ENCODE data around the gene IPO5. TPM values are rescaled to one million over a fixed set of nuclear protein-coding genes. Genes with fewer than 3 reads are reported as not detected.

Gene IPO5
- total RNA-seq, result 153 and 154 TPM in 2 replicates

DNA sequence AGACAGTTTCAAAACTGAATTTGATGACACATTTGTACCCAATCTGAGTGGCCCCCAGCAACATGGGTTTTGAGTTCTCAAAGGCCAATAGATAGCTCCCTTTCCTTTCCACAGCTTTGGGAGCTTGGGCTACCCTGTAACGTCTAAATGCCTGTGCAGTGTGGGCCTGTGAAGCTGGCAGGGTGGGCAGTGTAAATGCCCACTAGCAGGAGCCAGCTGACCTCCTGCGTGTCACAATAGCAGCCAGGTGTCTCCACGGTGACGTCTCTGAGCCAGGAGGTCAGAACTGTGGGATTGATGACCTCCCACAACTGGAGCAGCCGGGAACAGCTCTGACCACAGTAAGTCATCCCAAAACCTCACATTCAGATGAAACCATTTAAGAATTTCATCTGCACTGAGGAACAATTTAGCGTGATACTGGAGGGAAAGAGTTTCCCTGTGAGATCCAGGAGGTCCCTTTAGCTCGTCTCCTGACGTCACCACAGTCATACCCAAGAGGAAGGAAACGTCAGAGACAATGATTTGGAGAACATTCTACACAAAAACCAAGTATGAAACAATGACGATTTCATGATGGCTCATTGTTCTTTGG is at the start of gene IPO5:
Gene IPO5, plus strand, starts transcription at position 300 of the 595 bp plus-strand sequence. CDS start 23,022 bp downstream, outside the sequence.

Other genes with a start within 250 kb of the IPO5 start
- gene FARP1, start 189.4 kb downstream of the IPO5 start, total RNA-seq, result 34.6 and 40.3 TPM in 2 replicates
- gene RNF113B, start 223.6 kb downstream of the IPO5 start, total RNA-seq, result not detected in 2 replicates